ENCODE results near the gene MON1A. TPM values are rescaled to one million over a fixed set of nuclear protein-coding genes. Genes with fewer than 3 reads are reported as not detected.
A peak's percentile ranks its signal among the peaks of the same experiment; 100 is the strongest.
"Not testable (repeated sequence)": the region's sequence is repeated elsewhere in the genome, so short reads cannot be mapped to it uniquely, and the experiment has no call there.

MON1A gene
- total RNA-seq, 1 donor from 2014 or later, result 7.1 TPM

DNA sequence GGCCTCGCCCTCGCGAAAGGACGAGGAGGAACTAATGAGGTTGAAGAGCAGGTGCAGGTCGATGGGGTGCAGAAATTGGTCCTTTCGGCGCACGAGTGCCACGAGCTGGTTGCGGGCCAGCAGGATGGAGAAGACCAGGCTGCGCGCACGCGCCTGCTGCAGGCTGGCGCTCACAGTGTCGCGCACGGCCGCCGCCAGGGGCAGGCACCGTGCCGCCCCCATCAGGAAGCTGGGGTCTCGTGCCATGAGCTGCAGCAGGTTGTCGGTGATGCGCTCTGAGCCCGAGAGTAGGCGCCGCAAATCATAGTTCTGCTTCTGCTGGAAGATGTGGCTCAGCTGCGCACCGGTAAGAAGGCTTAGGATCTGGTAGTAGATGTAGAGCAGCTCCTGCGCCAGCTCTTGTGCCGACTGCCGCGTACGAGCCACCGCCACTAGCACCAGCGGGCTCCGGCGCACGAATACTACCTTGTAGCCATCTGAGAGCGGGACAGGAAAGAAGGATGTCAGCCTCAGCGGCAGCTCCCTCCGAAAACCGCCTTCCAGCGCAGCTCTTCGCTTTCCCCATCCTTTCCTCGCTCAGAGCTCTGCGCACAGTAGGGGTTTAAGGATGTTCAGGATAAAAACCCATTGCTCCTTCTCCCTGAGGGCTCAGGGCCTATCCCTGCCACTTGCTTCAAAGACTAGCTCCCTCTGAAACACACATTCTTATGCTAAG, 19.0 kb downstream of the MON1A start:
- TF ChIP-seq, protein P1, sequence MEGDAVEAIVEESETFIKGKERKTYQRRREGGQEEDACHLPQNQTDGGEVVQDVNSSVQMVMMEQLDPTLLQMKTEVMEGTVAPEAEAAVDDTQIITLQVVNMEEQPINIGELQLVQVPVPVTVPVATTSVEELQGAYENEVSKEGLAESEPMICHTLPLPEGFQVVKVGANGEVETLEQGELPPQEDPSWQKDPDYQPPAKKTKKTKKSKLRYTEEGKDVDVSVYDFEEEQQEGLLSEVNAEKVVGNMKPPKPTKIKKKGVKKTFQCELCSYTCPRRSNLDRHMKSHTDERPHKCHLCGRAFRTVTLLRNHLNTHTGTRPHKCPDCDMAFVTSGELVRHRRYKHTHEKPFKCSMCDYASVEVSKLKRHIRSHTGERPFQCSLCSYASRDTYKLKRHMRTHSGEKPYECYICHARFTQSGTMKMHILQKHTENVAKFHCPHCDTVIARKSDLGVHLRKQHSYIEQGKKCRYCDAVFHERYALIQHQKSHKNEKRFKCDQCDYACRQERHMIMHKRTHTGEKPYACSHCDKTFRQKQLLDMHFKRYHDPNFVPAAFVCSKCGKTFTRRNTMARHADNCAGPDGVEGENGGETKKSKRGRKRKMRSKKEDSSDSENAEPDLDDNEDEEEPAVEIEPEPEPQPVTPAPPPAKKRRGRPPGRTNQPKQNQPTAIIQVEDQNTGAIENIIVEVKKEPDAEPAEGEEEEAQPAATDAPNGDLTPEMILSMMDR (IDR thresholded peaks at IDR 0.05), result no peak
- ATAC-seq (ENCODE audit: low read depth), result no peak
- intact Hi-C loops (cut with micrococcal nuclease), result no loop called here
- DNase-seq, result no peak
- H3K9me3 Mint-ChIP-seq, result no peaks in the 10 kb centered on the region
- POLR2A ChIA-PET, result interaction anchor here (1.5 kb wide), 1 partner anchor 30 kb away, joined by 3 read pairs; the partner anchor contains the start of gene RBM6
- H3K4me3 Mint-ChIP-seq, result no peak overlapping the region
- H3K36me3 Mint-ChIP-seq (ENCODE audit: low read depth), result peaks cover 28% of the 10 kb centered on the region
- CTCF ChIA-PET, result no interaction called here
- H3K4me1 Mint-ChIP-seq, result peaks cover 14% of the 10 kb centered on the region
- H3K27me3 Mint-ChIP-seq, result no peaks in the 10 kb centered on the region
- H3K27ac Mint-ChIP-seq, result no peak overlapping the region

DNA sequence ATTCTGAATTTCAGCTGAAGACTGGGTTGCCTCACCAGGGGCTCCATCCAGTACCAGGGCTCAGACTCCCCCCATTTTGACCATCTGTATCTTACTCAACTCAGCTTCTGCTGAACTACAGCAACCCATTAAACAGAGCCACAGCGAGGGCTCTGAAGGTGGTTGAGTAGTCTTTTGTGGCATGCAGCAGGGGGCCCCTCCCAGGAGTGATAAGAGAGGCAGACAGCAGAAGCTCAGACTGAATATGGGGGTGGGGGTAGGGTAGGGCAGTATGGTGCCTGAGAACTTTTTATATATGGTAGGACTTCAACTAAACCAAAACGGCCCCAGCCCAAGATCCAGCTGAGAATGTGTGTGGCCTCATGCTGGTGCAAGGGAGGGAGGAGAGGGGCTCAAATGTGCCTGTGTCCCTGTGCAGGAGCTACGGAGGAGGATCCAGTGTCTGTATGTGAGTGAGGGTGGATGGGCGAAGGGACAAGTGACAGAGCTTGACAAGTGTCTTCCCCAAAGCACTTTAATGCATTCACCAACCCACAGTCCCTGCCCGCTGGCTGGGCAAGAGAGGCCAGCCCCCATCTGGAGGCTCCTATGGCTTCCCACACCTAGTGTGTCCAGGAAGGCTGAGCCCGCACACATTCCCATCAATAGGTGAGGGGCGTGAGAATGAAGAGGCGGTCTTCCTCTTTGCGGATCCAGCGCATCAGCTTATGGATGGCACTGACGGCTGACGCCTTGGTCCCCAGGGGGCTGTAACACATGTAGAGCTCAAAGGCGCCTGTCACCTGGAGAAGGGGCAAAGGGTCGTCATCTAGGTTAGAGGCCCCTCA, 21.0 kb downstream of the MON1A start:
- intact Hi-C loops (cut with micrococcal nuclease), result loop anchor here (5.0 kb wide), 1 partner anchor 121 kb away; the partner anchor contains the start of gene IP6K1
- POLR2A ChIA-PET, result no interaction called here
- Mint-ChIP-seq H3K27me3 (no peaks in the 10 kb centered on the region), H3K36me3 (ENCODE audit: low read depth) (peaks cover 28% of the 10 kb centered on the region), H3K4me3 (no peak overlapping the region), H3K4me1 (peaks cover 30% of the 10 kb centered on the region), H3K9me3 (no peaks in the 10 kb centered on the region), H3K27ac (no peak overlapping the region)
- TF ChIP-seq, protein P1 (IDR thresholded peaks at IDR 0.05), result no peak
- ATAC-seq (ENCODE audit: low read depth), result no peak
- CTCF ChIA-PET, result interaction anchor here (1.8 kb wide), 1 partner anchor 70 kb away, joined by 5 read pairs; no protein-coding TSS in a partner anchor
- no peak for DNase-seq

DNA sequence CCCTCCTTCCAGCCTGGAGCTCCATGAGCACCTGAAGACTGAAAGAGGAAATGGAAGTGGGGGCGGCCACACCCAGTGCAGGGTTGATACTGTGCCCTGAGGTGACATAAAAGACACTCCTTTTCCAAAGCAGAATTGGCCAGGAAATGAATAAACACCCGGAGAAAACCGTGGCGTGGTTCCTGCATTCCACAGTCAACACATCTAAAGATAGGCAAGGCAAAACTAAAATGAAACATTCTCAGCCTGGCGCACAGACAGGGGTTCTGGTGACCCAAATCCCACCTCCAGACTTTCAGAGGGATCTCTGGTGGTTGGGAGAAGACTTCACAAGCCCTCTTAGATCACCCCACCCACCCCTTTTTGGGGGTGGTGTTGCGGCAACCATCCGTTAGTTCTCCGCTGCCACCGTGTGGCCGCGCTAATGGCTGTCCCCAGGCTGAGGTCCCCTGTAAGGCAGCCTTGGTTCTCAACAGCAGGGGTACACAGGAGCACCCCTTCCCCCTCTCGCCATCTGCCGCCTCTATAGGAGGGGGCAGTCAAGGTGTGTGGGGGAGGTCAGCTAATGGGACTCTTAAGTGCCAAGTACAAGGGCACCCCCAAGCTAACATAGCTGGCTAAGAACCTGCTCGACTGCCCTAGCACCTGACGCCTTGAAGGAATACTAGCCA, 23.4 kb downstream of the MON1A start:
- ChIA-PET CTCF (interaction anchor here (0.8 to 2.3 kb wide), 6 partner anchors 64 to 366 kb away, joined by 3 to 8 read pairs (median 4); no protein-coding TSS in a partner anchor), POLR2A (interaction anchor here (1.0 to 2.0 kb wide), 2 partner anchors 103 kb away, joined by 4 to 8 read pairs; partner anchors contain the start of gene INKA1)
- Mint-ChIP-seq H3K27ac (peak overlapping the region; percentile 56), H3K36me3 (ENCODE audit: low read depth) (peaks cover 13% of the 10 kb centered on the region), H3K4me1 (peaks cover 30% of the 10 kb centered on the region), H3K4me3 (peak overlapping the region; percentile 55), H3K9me3 (no peaks in the 10 kb centered on the region), H3K27me3 (no peaks in the 10 kb centered on the region)
- intact Hi-C loops (cut with micrococcal nuclease), result loop anchor here (1.0 to 5.0 kb wide), 5 partner anchors 67 to 366 kb away; partner anchors contain the start of gene IP6K1
- peak; percentile 38 for DNase-seq
- TF ChIP-seq, protein P1 (IDR thresholded peaks at IDR 0.05), result no peak
- ATAC-seq (ENCODE audit: low read depth), result peak; percentile 30

DNA sequence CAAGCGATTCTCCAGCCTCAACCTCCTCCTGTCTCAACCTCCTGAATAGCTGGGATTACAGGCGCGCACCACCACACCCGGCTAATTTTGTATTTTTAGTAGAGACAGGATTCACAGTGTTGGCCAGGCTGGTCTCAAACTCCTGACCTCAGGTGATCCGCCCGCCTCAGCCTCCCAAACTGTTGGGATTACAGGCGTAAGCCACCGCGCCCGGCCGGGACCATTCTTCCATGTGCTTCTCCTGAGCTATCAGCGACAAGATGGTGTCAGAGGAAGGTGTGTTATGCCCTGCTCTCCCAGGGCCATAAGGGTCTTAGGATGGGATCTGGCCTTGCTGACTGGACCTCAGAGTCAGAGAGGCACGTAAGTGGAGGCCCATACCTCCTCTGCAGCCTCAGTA, 25.2 kb downstream of the MON1A start:
- intact Hi-C loops (cut with micrococcal nuclease), result loop anchor here (1.0 to 2.0 kb wide), 2 partner anchors 36 to 180 kb away; partner anchors contain the start of gene RBM6
- DNase-seq; CTCF ChIA-PET; H3K9me3 Mint-ChIP-seq; H3K27ac Mint-ChIP-seq; H3K27me3 Mint-ChIP-seq; H3K36me3 Mint-ChIP-seq (ENCODE audit: low read depth); ATAC-seq (ENCODE audit: low read depth): not testable (repeated sequence)
- Mint-ChIP-seq H3K4me3 (peak overlapping the region; percentile 82), H3K4me1 (peaks cover 30% of the 10 kb centered on the region)
- POLR2A ChIA-PET, result interaction anchor here (0.6 to 2.0 kb wide), 2 partner anchors 102 to 889 kb away, joined by 3 to 8 read pairs; partner anchors contain the start of gene INKA1

Data from activated B cell treated with CpG ODN at 0.5 μM for 24 hours (primary cell).